Bronchial epithelial cell (primary cell): ENCODE results near the gene PCP2. TPM values are rescaled to one million over a fixed set of nuclear protein-coding genes. Genes with fewer than 3 reads are reported as not detected.

Experiments
- DNase-seq: peaks from one replicate; pipeline ENCODE4 v3.0.0-alpha.2; 2010; ENCODE audit warnings: low read depth
- FAIRE-seq: peaks from 2 replicates; lab custom pipeline; 2011; peaks lifted over from hg19 to GRCh38; lab: Jason Lieb, UNC
- H3K27me3 ChIP-seq: 2 replicates; pipeline ENCODE4 v1.5.1; 2011; ENCODE audit warnings: low read length; ENCODE audit not compliant: control insufficient read depth, insufficient read depth
- H3K36me3 ChIP-seq: 2 replicates; pipeline ENCODE4 v1.5.1; 2011; ENCODE audit warnings: low read length; ENCODE audit not compliant: control insufficient read depth, insufficient read depth
- H3K4me3 ChIP-seq: 2 replicates; pipeline ENCODE4 v1.5.1; 2011; ENCODE audit warnings: mild to moderate bottlenecking, low read depth, low read length, control low read depth
- CTCF ChIP-seq: IDR thresholded peaks from 2 replicates; pipeline ENCODE4 v1.5.1; 2011; ENCODE audit warnings: mild to moderate bottlenecking, moderate library complexity, low read length, control low read depth, inconsistent platforms; ENCODE audit not compliant: insufficient read depth, severe bottlenecking
- total RNA-seq: library from RNA; depleted of rRNA; stranded (reverse); fragments of >200 nt; gene quantifications from 2 replicates; pipeline ENCODE4 v1.2.1, GENCODE V29; 2014

The PCP2 gene
- total RNA-seq, 1 donor from 2014 or later, result not detected

DNA sequence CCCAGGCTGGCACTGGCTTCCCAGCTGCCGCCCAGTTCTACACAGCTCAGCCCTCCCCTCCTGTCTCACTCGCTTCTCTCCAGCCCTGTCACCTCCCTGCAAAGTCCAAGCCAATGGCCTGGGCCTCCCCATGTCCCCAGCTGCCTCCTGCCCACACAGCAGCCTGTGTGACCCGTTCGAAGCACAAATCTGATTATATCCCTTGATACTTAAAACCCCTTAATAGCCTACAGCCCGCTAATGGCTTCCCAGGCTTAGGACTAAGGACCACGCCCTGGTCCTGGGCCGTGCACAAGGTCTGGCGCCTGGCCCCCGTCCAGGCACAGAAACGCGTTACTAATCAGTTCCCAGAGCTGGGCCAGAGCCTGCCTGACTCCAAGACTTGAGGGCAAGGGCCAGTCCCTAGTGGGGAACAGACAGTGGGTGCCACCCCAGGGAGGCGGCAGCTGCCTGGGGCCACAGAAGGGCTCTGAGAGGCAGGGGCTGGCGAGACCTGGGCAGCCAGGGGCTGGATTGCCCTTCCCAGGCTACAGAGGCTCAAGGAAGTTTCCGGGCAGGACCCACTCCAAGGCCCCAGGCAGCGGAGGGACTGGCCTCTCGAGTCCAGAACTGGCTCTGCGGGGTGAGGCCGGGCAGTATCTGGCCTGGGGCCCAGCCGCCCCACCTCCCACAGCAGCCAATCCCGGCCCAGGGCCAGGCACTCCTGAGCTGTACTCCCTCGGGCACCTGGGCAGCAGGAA lies 14.6 kb downstream of the PCP2 start:
- no peak for TF ChIP-seq CTCF
- H3K36me3 ChIP-seq, result peaks cover 37% of the 10 kb centered on the region
- H3K27me3 ChIP-seq, result no peaks in the 10 kb centered on the region
- no peak overlapping the region for H3K4me3 ChIP-seq
- FAIRE-seq (no peak), DNase-seq (no peak)

DNA sequence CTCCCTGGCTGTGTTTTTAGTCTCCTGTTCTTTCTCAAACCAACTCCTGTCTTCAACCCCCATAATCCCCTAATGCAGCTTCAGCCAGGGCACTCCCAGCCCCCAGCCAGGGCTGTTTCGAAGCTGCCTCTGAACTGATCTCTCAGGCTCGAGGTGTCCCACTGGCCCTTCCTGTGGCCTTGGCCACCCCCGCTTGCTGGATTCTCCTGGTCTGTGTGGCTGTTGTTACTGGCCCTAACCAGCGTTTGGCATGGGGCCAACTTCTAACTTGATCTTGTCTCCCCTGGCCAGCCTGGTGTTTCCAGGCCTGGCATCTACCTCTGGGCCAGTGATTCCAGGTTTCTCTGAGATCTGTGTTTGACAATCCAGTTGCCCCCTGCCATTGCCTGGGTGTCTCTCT lies 15.2 kb downstream of the PCP2 start:
- FAIRE-seq, result no peak
- no peak for TF ChIP-seq CTCF
- Histone ChIP-seq H3K4me3 (no peak overlapping the region), H3K36me3 (peaks cover 35% of the 10 kb centered on the region), H3K27me3 (no peaks in the 10 kb centered on the region)
- no peak for DNase-seq

DNA sequence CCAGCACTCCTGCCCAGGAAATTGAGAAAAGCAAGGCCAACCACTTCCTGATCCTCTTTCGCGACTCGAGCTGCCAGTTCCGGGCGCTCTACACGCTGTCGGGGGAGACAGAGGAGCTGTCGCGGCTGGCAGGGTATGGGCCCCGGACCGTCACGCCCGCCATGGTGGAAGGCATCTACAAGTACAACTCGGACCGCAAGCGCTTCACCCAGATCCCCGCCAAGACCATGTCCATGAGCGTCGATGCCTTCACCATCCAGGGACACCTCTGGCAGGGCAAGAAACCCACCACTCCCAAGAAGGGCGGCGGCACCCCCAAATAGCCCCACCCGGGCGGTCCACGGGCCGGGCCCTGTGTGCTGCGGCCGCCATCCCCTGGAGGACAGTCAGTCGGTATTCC lies 15.8 kb downstream of the PCP2 start:
- Histone ChIP-seq H3K4me3 (no peak overlapping the region), H3K36me3 (peaks cover 30% of the 10 kb centered on the region), H3K27me3 (no peaks in the 10 kb centered on the region)
- no peak for TF ChIP-seq CTCF
- no peak for DNase-seq
- no peak for FAIRE-seq

- peaks cover 26% of the 10 kb centered on the region for H3K36me3 ChIP-seq
- no peaks in the 10 kb centered on the region for H3K27me3 ChIP-seq
- FAIRE-seq (no peak), DNase-seq (no peak)
- H3K4me3 ChIP-seq, result no peak overlapping the region
- TF ChIP-seq CTCF, result no peak
Observed at GRCh38 chr19:7617172-7617571, 16.3 kb downstream of the PCP2 start.

- no peak for DNase-seq
- Histone ChIP-seq H3K36me3 (peaks cover 13% of the 10 kb centered on the region), H3K4me3 (no peak overlapping the region), H3K27me3 (no peaks in the 10 kb centered on the region)
- no peak for FAIRE-seq
- no peak for TF ChIP-seq CTCF
Observed at GRCh38 chr19:7614859-7615741, 18.4 kb downstream of the PCP2 start.
